ENCODE data around the gene DOCK4. TPM values are rescaled to one million over a fixed set of nuclear protein-coding genes. Genes with fewer than 3 reads are reported as not detected.

Gene DOCK4
- total RNA-seq, 4 donors from 2014 or later, result 8.2 to 9.0 (median 8.6) TPM

GRCh38 chr7:112014347-112014746 lies 191.9 kb downstream of the DOCK4 start:
- intact Hi-C loops (cut with DNase I; ENCODE audit: low total_unique reads), result no loop called here
- no peak overlapping the region for H3K4me3 ChIP-seq (ENCODE audit: low read depth, poor library complexity, severe bottlenecking)
- no peak for TF ChIP-seq POLR2A (IDR thresholded peaks at IDR 0.05)
- TF ChIP-seq, protein P1, sequence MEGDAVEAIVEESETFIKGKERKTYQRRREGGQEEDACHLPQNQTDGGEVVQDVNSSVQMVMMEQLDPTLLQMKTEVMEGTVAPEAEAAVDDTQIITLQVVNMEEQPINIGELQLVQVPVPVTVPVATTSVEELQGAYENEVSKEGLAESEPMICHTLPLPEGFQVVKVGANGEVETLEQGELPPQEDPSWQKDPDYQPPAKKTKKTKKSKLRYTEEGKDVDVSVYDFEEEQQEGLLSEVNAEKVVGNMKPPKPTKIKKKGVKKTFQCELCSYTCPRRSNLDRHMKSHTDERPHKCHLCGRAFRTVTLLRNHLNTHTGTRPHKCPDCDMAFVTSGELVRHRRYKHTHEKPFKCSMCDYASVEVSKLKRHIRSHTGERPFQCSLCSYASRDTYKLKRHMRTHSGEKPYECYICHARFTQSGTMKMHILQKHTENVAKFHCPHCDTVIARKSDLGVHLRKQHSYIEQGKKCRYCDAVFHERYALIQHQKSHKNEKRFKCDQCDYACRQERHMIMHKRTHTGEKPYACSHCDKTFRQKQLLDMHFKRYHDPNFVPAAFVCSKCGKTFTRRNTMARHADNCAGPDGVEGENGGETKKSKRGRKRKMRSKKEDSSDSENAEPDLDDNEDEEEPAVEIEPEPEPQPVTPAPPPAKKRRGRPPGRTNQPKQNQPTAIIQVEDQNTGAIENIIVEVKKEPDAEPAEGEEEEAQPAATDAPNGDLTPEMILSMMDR (IDR thresholded peaks at IDR 0.05), result no peak
- no peak for DNase-seq (ENCODE audit: low spot score in 2 of 2)
- 85 to 90% methylated on average over 1 of the region's 1 CpG for WGBS, 2 donors

GRCh38 chr7:112013274-112013673 lies 192.9 kb downstream of the DOCK4 start:
- no peak for DNase-seq (ENCODE audit: low spot score in 2 of 2)
- TF ChIP-seq POLR2A (IDR thresholded peaks at IDR 0.05), result no peak
- TF ChIP-seq, protein P1 (IDR thresholded peaks at IDR 0.05), result no peak
- WGBS, 2 donors, result 92 to 96% methylated on average over 5 of the region's 5 CpGs
- no peak overlapping the region for H3K4me3 ChIP-seq (ENCODE audit: low read depth, poor library complexity, severe bottlenecking)
- intact Hi-C loops (cut with DNase I; ENCODE audit: low total_unique reads), result no loop called here

GRCh38 chr7:112012242-112012641 lies 194.0 kb downstream of the DOCK4 start:
- WGBS, 2 donors, result 56 to 62% methylated on average over 5 of the region's 5 CpGs
- intact Hi-C loops (cut with DNase I; ENCODE audit: low total_unique reads), result no loop called here
- DNase-seq (ENCODE audit: low spot score in 2 of 2), result no peak
- no peak overlapping the region for H3K4me3 ChIP-seq (ENCODE audit: low read depth, poor library complexity, severe bottlenecking)
- TF ChIP-seq, protein P1 (IDR thresholded peaks at IDR 0.05), result no peak
- TF ChIP-seq POLR2A (IDR thresholded peaks at IDR 0.05), result no peak

GRCh38 chr7:112010994-112011393 lies 195.2 kb downstream of the DOCK4 start:
- TF ChIP-seq, protein P1 (IDR thresholded peaks at IDR 0.05), result no peak
- no peak overlapping the region for H3K4me3 ChIP-seq (ENCODE audit: low read depth, poor library complexity, severe bottlenecking)
- DNase-seq (ENCODE audit: low spot score in 2 of 2), result no peak
- intact Hi-C loops (cut with DNase I; ENCODE audit: low total_unique reads), result no loop called here
- 58 to 61% methylated on average over 4 of the region's 4 CpGs for WGBS, 2 donors

- 90 to 94% methylated on average over 2 of the region's 2 CpGs for WGBS, 2 donors
- no peak for DNase-seq (ENCODE audit: low spot score in 2 of 2)
- TF ChIP-seq POLR2A (IDR thresholded peaks at IDR 0.05), result no peak
- TF ChIP-seq, protein P1 (IDR thresholded peaks at IDR 0.05), result no peak
- no peak overlapping the region for H3K4me3 ChIP-seq (ENCODE audit: low read depth, poor library complexity, severe bottlenecking)
- intact Hi-C loops (cut with DNase I; ENCODE audit: low total_unique reads), result no loop called here
Observed at GRCh38 chr7:112010109-112010508, 196.1 kb downstream of the DOCK4 start.

GRCh38 chr7:112009081-112009480 lies 197.1 kb downstream of the DOCK4 start:
- TF ChIP-seq, protein P1 (IDR thresholded peaks at IDR 0.05), result no peak
- no peak for TF ChIP-seq POLR2A (IDR thresholded peaks at IDR 0.05)
- intact Hi-C loops (cut with DNase I; ENCODE audit: low total_unique reads), result no loop called here
- H3K4me3 ChIP-seq (ENCODE audit: low read depth, poor library complexity, severe bottlenecking), result no peak overlapping the region
- no peak for DNase-seq (ENCODE audit: low spot score in 2 of 2)
